ENCODE results near the gene ARID1A. TPM values are rescaled to one million over a fixed set of nuclear protein-coding genes. Genes with fewer than 3 reads are reported as not detected.
A peak's percentile ranks its signal among the peaks of the same experiment; 100 is the strongest.

ARID1A gene
- total RNA-seq, 2 donors from 2014 or later, result 49.6 to 76.2 TPM

DNA sequence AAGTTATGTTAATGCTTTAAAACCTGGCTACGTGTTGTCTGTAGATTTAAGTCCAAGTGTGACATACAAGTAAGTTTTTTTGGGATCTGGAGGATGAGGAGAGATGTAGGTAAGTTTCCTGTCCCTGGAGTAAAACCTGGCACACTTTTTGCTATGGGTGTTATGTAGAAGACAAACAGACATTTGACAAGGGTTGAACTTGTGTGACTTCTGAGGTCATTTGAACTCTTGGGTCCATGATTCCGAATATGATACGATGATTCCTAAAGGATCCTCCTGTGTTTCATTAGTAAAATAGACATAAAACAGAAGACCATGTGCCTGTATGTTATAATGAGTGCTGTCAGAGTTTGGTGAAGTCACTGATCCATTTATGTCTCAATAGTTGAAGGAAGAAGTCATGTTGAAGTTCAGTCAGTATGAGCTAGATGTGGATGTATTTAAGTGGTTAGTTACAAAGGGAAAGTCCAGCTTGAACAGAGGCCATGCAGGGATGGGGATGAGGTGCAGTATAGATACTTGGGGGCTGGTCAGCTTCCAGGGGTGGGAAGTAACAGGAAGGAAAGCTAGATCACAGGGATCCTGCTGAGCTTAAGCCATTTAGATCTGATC, 44.3 kb downstream of the ARID1A start:
- no peaks in the 10 kb centered on the region for H3K27me3 ChIP-seq
- H3K9me3 ChIP-seq, result no peaks in the 10 kb centered on the region
- peak overlapping the region; percentile 6 for H3K27ac ChIP-seq
- TF ChIP-seq, protein P1, sequence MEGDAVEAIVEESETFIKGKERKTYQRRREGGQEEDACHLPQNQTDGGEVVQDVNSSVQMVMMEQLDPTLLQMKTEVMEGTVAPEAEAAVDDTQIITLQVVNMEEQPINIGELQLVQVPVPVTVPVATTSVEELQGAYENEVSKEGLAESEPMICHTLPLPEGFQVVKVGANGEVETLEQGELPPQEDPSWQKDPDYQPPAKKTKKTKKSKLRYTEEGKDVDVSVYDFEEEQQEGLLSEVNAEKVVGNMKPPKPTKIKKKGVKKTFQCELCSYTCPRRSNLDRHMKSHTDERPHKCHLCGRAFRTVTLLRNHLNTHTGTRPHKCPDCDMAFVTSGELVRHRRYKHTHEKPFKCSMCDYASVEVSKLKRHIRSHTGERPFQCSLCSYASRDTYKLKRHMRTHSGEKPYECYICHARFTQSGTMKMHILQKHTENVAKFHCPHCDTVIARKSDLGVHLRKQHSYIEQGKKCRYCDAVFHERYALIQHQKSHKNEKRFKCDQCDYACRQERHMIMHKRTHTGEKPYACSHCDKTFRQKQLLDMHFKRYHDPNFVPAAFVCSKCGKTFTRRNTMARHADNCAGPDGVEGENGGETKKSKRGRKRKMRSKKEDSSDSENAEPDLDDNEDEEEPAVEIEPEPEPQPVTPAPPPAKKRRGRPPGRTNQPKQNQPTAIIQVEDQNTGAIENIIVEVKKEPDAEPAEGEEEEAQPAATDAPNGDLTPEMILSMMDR (IDR thresholded peaks at IDR 0.05), result no peak
- DNase-seq, result no peak
- intact Hi-C loops (cut with DNase I), result no loop called here
- H3K9ac ChIP-seq (ENCODE audit: low read depth in 2 of 2, low read length in 2 of 2), result no peak overlapping the region
- H3K4me3 ChIP-seq, result no peak overlapping the region
- H3K4me1 ChIP-seq, result peaks cover 3% of the 10 kb centered on the region
- H3K36me3 ChIP-seq, result peaks cover 2% of the 10 kb centered on the region

DNA sequence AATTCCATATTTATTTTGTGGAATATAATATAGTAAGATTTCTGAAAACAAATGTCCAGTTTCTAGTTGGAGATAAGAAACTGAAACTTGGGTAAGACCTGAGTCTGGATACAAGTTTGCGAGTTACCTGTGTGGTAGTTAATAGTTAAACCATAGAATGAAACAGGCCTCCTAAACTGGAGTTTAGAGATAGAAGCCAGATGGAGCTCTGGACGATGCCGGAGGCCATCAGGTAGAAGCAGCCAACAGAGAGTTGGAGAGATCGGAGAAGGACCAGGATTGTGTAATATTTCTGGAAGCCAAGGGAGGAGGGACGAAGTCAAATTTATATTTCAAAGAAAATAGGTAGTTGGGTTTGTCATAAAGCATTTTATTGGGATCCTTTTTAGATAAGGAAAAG, 45.1 kb downstream of the ARID1A start:
- H3K27ac ChIP-seq, result peak overlapping the region; percentile 6

DNA sequence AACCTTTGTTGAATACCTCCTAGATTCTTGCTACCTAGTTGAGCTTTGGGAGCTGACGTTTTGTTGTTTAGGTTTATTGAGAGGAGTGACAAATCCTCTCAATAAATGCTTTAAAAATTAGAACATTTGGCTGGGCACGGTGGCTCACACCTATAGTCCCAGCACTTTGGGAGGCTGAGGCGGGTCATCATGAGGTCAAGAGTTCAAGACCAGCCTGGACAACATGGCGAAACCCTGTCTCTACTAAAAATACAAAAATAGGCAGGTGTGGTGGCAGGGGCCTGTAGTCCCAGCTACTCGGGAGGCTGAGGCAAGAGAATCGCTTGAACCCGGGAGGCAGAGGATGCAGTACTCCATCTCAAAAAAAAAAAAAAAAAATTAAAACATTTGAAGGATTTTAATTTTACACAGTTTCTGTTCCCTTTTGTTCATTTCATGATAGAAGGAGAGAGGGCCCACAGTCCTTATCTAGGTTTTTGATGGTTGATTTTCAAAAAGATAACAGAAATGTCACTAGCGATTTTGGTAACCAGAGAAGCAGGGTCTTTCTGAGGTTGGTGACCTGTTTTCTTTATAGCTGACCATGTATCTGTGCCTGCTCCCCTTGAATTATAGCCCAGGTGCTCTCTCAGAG, 47.7 kb downstream of the ARID1A start:
- H3K9ac ChIP-seq (ENCODE audit: low read depth in 2 of 2, low read length in 2 of 2), result peak overlapping the region in 1 of 2 donors; percentile 19
- TF ChIP-seq, protein P1 (IDR thresholded peaks at IDR 0.05), result no peak
- H3K27ac ChIP-seq, result peak overlapping the region; percentile 70
- H3K4me1 ChIP-seq, result peaks cover 3% of the 10 kb centered on the region
- intact Hi-C loops (cut with DNase I), result no loop called here
- H3K4me3 ChIP-seq, result no peak overlapping the region
- H3K27me3 ChIP-seq, result no peaks in the 10 kb centered on the region
- no peaks in the 10 kb centered on the region for H3K9me3 ChIP-seq
- H3K36me3 ChIP-seq, result peaks cover 4% of the 10 kb centered on the region
- DNase-seq, result no peak

More for the DNA sequence above, 45.1 kb downstream of the ARID1A start:
- H3K4me1 ChIP-seq, result peaks cover 3% of the 10 kb centered on the region
- TF ChIP-seq, protein P1 (IDR thresholded peaks at IDR 0.05), result no peak
- H3K36me3 ChIP-seq, result peaks cover 4% of the 10 kb centered on the region
- DNase-seq, result no peak
- H3K27me3 ChIP-seq, result no peaks in the 10 kb centered on the region
- intact Hi-C loops (cut with DNase I), result no loop called here
- no peak overlapping the region for H3K9ac ChIP-seq (ENCODE audit: low read depth in 2 of 2, low read length in 2 of 2)
- H3K9me3 ChIP-seq, result no peaks in the 10 kb centered on the region
- H3K4me3 ChIP-seq, result no peak overlapping the region

DNA sequence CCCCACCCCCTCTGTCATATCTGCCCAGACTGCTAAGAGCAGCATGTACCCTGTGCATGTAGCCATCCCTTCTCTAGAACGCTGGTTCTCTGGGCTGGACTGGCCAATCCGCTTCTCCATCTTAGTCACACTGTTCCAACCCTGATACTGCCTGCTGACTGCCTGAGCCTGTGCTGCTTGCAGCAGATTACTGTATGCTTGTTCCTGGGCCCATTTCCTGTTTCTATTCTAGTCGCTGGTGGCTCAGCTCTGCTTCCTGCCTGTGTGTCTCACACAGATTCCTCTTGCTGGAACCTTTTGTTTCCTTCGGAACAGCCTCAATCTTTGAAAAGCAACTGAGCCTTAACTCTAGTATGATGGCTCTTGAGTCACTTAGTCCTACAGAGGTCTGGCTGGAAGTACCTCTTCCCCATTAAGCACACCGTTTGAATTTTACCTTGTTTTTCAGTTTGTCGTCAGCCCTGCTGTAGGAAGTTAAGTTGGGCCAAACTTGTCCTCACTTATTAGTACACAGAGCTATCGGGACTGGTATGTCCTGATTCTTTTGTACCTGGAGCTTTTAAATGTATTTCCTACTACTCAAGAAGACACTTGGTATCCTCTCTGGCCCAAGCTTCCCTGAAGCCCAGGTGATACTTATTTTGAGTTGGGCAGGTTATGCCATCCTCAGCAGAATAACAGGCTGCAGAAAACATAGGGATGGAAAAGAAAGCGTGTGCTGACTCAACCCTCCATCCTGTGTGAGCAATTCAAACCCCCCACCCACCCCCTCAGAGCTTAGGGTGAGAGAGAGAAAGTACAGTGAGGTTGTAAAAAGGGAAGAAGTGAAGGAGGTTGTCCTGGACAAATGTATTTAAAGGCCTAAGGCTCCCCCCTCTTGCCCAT, 48.5 kb downstream of the ARID1A start:
- TF ChIP-seq, protein P1 (IDR thresholded peaks at IDR 0.05), result no peak
- peaks cover 4% of the 10 kb centered on the region for H3K36me3 ChIP-seq
- intact Hi-C loops (cut with DNase I), result no loop called here
- DNase-seq, result peak; percentile 76
- peak overlapping the region; percentile 70 for H3K27ac ChIP-seq
- no peaks in the 10 kb centered on the region for H3K9me3 ChIP-seq
- peaks cover 3% of the 10 kb centered on the region for H3K4me1 ChIP-seq
- H3K9ac ChIP-seq (ENCODE audit: low read depth in 2 of 2, low read length in 2 of 2), result peak overlapping the region in 1 of 2 donors; percentile 19
- H3K4me3 ChIP-seq, result no peak overlapping the region
- no peaks in the 10 kb centered on the region for H3K27me3 ChIP-seq

DNA sequence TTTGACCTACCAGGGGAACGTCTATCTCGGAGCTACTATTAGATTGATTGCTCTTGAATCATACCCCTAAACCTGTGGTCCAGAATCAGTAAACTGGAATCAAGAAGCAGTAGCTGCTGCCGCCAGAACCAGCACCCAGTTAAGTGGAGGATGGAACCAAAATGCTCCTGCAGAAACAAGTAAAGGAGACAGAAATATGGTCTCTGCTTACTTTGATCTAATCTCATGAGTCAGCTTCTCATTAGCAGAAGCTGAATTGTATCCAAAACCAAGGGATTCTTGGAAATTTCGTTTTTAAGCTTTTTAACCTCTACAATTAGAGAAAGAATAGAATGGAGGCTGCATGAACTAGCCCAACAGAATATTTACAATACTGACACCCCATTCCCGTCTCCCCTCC, 49.4 kb downstream of the ARID1A start:
- intact Hi-C loops (cut with DNase I), result no loop called here
- Histone ChIP-seq H3K36me3 (peaks cover 4% of the 10 kb centered on the region), H3K9ac (ENCODE audit: low read depth in 2 of 2, low read length in 2 of 2) (no peak overlapping the region), H3K27ac (peak overlapping the region; percentile 70), H3K27me3 (no peaks in the 10 kb centered on the region), H3K4me1 (peaks cover 2% of the 10 kb centered on the region), H3K9me3 (no peaks in the 10 kb centered on the region), H3K4me3 (no peak overlapping the region)
- DNase-seq, result no peak
- TF ChIP-seq, protein P1 (IDR thresholded peaks at IDR 0.05), result no peak
